Measurements from ENCODE around the gene TMED9.
A peak's percentile ranks its signal among the peaks of the same experiment; 100 is the strongest.
"Not testable (repeated sequence)": the region's sequence is repeated elsewhere in the genome, so short reads cannot be mapped to it uniquely, and the experiment has no call there.

The TMED9 gene

DNA sequence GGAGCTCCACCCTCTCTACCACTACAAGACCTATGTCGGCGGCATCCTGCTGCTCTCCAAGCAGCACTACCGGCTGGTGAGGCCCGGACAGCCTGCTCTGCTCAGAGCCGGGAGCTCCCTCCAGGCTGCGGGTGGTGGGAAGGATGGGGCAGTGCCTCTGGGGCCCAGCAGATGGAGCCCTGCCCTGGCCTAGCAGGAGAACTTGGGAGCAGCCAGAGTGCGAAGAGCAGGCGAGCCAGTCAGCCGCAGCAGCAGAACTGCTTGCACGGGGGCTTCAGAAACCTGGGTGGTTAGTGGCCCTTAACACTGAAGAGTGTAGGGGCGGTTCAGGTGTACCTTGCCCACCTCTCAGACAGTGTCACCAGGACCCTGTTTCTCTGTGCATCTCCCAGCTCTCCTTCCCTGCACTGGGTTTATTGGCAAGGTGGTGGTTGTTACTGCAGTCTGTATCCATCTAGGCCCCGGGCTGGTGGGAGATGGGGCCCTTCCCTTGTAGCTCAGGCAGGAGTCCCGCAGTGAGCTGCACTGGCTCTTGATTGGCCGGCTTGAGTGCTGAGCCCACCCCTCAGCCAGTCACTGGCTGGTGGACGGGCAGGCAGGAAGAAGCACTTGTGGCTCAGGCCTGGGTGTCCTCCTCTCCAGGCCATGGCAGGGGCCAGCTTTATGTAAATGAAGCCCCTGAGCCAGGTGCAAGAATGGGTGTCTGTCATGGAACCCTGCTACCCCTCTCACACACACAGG is 15.6 kb downstream of the TMED9 start:
- DNase-seq, result peak; percentile 55

GRCh38 chr5:177608243-177609075 is 16.5 kb downstream of the TMED9 start:
- no peak for DNase-seq

DNA sequence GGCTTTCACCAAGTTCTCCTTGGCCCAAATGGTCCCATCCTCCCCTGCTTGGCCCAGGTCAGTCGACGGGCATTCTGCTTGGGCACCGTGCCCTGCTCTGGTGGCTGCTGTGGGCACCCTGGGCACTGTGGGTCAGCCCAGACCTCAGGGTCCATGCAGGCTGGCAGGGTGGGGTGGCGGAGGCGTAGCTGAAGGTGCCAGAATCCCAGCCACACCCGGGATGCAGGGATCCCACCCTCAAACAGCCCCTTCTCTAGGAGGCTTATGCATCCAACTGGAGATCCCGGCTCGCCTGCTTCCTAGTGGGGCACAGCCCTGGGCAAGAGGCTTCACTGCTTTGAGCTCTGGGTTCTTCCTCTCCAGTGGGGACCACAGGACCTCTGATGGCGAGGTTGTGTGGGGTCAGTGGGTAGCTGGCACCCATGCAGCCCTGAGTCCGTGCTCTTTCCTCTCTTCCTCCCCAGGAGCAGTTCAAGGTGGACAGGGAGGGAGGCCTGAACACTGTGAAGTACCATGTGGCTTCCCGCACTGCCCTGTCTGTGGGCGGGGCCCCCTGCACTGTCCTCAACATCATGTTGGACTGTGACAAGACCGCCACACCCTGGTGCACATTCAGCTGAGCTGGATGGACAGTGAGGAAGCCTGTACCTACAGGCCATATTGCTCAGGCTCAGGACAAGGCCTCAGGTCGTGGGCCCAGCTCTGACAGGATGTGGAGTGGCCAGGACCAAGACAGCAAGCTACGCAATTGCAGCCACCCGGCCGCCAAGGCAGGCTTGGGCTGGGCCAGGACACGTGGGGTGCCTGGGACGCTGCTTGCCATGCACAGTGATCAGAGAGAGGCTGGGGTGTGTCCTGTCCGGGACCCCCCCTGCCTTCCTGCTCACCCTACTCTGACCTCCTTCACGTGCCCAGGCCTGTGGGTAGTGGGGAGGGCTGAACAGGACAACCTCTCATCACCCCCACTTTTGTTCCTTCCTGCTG is 17.4 kb downstream of the TMED9 start:
- no peak for DNase-seq

DNA sequence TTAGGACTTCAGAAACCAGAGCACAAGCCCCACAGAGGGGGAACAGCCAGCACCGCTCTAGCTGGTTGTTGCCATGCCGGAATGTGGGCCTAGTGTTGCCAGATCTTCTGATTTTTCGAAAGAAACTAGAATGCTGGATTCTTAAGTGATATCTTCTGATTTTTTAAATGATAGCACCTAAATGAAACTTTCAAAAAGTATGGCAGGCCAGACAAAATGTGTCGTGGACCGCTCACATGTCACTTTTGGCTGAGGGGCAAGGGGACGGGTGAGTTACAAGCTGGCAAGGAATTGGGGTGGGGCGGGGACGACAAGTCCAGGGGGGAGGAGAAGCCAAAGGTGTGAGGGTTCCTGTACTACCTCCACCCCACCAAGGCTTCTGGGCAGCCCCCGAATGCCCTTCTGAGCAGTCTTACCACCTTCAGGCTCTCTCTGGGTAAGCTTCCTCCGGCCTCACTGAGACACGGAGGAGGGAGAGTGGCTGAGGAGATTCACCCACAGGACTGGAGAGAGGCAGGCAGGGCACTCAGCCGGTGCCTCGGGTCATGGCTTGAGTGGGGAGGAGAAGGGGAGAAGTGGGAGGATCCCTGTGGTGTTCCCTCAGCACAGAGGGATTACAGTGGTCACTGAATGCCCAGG is 18.2 kb downstream of the TMED9 start:
- no peak for DNase-seq

GRCh38 chr5:177610770-177611445 is 18.9 kb downstream of the TMED9 start:
- no peak for DNase-seq

- DNase-seq, result no peak
Observed at GRCh38 chr5:177611446-177612214, 19.6 kb downstream of the TMED9 start.

DNA sequence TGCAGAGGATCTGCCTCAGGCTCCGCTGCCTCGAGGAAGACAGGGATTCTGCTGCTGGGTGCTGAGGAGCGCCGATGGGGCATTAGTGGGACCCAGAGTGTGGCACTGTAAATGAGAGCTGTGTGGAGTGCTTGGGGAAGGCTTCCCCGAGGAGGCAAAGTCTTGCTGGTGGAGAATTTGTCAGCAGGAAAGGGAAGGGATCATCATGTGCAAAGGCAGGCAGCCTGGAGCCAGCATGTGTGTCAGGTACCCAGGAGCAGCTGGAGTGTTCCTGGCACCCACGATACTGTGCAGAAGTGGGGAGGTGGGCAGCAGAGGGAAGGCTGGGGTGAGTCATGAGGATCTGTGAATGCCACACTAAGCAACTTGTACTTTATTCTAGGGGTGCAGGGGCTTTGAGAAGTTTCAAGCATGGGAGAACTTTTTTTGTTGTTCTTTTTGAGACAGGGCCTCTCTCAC is 20.2 kb downstream of the TMED9 start:
- no peak for DNase-seq

DNA sequence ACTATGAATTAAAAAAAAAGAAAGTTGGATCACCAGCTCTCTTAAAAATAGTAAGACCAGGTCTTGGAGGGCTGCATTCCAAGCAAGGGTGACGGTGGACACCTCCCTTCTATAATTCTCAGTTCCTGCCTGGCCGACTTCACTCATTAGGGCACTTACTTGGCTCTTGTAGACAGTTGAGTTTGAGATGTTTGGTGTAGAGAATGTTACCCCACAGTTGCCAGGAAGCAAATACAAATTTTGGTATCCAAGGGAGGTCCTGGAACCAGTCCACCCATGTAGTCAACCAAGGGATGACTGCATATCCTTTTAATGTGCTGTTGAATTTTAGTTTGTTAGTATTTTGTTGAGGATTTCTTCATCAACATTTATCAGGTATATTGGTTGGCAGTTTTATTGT is 28.6 kb downstream of the TMED9 start:
- DNase-seq, result no peak

DNA sequence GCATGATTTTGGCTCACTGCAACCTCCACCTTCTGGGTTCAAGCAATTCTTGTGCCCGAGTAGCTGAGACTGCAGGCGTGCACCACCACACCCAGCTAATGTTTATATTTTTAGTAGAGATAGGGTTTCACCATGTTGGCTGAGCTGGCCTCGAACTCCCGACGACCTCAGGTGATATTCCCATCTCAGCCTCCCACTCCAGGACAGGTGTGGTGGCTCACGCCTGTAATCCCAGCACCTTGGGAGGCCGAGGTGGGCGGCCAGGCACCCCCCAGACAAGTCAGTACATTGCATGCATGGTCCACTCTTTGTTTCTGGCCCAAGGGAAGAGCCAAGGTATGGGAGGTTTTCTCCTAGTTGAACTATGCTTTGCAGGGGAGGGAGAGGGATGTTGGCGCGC is 32.2 kb downstream of the TMED9 start:
- DNase-seq, result not testable (repeated sequence)

- DNase-seq, result not testable (repeated sequence)
Observed at GRCh38 chr5:177630186-177630585, 38.2 kb downstream of the TMED9 start.

- not testable (repeated sequence) for DNase-seq
Observed at GRCh38 chr5:177634912-177635311, 42.9 kb downstream of the TMED9 start.

GRCh38 chr5:177645462-177645861 is 53.5 kb downstream of the TMED9 start:
- not testable (repeated sequence) for DNase-seq

Data from CD4-positive, alpha-beta T cell treated with Interferon gamma for 1 hour (primary cell).